Spleen (tissue), 7 donors: ENCODE data around the gene TGFA.

ENCODE experiments used
- POLR2A ChIP-seq, 3 donors: fragments of 450-650 bp; IDR thresholded peaks; one replicate each; pipeline ENCODE4 v1.5.1; 2017; ENCODE audit warnings: antibody characterized with exemption in 3 of 3, mild to moderate bottlenecking in 1 of 3
- POLR2AphosphoS5 ChIP-seq, 3 donors: sonication (generic); formaldehyde crosslinking; IDR thresholded peaks; one replicate each; pipeline ENCODE4 v1.5.1; 2017; ENCODE audit warnings: antibody characterized with exemption in 3 of 3
- TF ChIP-seq, protein P1 (sequence below), 11 experiments: fragments of 200-600 bp in 7 of 11; fragments of 450-650 bp in 4 of 11; sonication (generic) in 4 of 11; IDR thresholded peaks in 8 of 11; conservative IDR thresholded peaks in 3 of 11; 1 replicate in 7 of 11; 2 replicates in 4 of 11; pipeline versions ENCODE4 v1.4.0 to v1.8.0; 2016 to 2021; ENCODE audit warnings: antibody characterized with exemption in 11 of 11, inconsistent platforms in 4 of 11, mild to moderate bottlenecking in 1 of 11
- donor health status: DM: no; HTN: no; CAD: no; lungs with moderate emphysema.
- donor health status: DM: no; HTN: no; CAD: no.
- donor health status: DM: no; HTN: no; CAD: no.

DNA sequence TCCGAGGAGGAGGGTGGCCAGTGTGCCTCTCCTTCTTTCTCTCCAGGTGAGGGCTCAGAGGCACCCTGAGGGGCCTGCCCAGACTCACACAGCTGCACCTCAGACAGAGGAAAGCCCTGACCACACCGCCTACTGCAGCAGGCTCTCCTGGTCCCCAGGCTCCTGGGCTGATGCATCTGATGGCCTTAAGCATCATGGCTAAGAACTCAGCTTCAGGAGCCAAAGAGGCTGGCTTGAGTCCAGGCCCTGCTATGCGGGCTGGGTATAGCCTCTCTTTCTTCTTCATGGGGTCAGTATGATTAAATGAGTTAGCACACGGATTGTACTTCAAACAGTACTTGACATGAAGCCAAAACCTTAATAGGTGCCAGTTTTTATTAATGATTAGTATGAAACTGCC, 89.6 kb downstream of the TGFA start:
- TF ChIP-seq, protein P1, sequence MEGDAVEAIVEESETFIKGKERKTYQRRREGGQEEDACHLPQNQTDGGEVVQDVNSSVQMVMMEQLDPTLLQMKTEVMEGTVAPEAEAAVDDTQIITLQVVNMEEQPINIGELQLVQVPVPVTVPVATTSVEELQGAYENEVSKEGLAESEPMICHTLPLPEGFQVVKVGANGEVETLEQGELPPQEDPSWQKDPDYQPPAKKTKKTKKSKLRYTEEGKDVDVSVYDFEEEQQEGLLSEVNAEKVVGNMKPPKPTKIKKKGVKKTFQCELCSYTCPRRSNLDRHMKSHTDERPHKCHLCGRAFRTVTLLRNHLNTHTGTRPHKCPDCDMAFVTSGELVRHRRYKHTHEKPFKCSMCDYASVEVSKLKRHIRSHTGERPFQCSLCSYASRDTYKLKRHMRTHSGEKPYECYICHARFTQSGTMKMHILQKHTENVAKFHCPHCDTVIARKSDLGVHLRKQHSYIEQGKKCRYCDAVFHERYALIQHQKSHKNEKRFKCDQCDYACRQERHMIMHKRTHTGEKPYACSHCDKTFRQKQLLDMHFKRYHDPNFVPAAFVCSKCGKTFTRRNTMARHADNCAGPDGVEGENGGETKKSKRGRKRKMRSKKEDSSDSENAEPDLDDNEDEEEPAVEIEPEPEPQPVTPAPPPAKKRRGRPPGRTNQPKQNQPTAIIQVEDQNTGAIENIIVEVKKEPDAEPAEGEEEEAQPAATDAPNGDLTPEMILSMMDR (IDR thresholded peaks at IDR 0.05 in 8 of 11, conservative IDR thresholded peaks at IDR 0.05 in 3 of 11), result no peak
- TF ChIP-seq POLR2A (IDR thresholded peaks at IDR 0.05), result no peak
- TF ChIP-seq POLR2AphosphoS5 (IDR thresholded peaks at IDR 0.05), result no peak
